ENCODE measurements around the gene HECTD4. TPM values are rescaled to one million over a fixed set of nuclear protein-coding genes. Genes with fewer than 3 reads are reported as not detected.

Gene HECTD4
- total and polyA plus RNA-seq, 9 of the 15 experiments (the other 6 are each of a cell fraction or from before 2014, with no cell fraction given), result 3.5 to 33.3 (median 13.5) TPM

GRCh38 chr12:112409064-112409905 is 27.1 kb upstream of the HECTD4 start, which contains the start of gene RPL6 (continued):
- peak in 1 of 2 experiments; percentile 18; a peak in 1 of 4 replicates for TF ChIP-seq ZNF639 (CRISPR knock-in tag; conservative IDR thresholded peaks at IDR 0.05 in 1 of 2, IDR thresholded peaks at IDR 0.05 in 1 of 2)
- TF ChIP-seq KLF1 (tag; IDR thresholded peaks at IDR 0.05), result no peak
- peak; percentile 73 for TF ChIP-seq TOE1 (IDR thresholded peaks at IDR 0.05; ENCODE audit: borderline replicate concordance)
- no peak for TF ChIP-seq TOE1 (CRISPR knock-in tag; IDR thresholded peaks at IDR 0.05; ENCODE audit: borderline replicate concordance, low read depth)
- TF ChIP-seq AFF1 (IDR thresholded peaks at IDR 0.05; ENCODE audit: low read depth in 1 of 2, partially characterized antibody in 2 of 2), result peak; percentile 78 to 92
- peak in 1 of 3 experiments; percentile 84; a peak in 2 of 6 replicates for TF ChIP-seq ZBTB11 (CRISPR knock-in tag; IDR thresholded peaks at IDR 0.05)
- TF ChIP-seq KDM5B (IDR thresholded peaks at IDR 0.05; ENCODE audit: insufficient replicate concordance, low read depth, low read length), result peak; percentile 96
- TF ChIP-seq HCFC1 (IDR thresholded peaks at IDR 0.05; ENCODE audit: low read depth, low read length), result peak; percentile 92
- no peak for TF ChIP-seq ZNF764 (CRISPR knock-in tag; IDR thresholded peaks at IDR 0.05; ENCODE audit: low read depth)
- peak; percentile 87 for TF ChIP-seq SPI1 (IDR thresholded peaks at IDR 0.05; ENCODE audit: borderline replicate concordance, low read depth, low read length)
- no peak for TF ChIP-seq ZNF146 (CRISPR knock-in tag; IDR thresholded peaks at IDR 0.05; ENCODE audit: unreplicated experiment)
- TF ChIP-seq THRAP3 (IDR thresholded peaks at IDR 0.05; ENCODE audit: borderline replicate concordance), result no peak
- no peak for TF ChIP-seq ZNF311 (CRISPR knock-in tag; IDR thresholded peaks at IDR 0.05)
- TF ChIP-seq, protein P1, sequence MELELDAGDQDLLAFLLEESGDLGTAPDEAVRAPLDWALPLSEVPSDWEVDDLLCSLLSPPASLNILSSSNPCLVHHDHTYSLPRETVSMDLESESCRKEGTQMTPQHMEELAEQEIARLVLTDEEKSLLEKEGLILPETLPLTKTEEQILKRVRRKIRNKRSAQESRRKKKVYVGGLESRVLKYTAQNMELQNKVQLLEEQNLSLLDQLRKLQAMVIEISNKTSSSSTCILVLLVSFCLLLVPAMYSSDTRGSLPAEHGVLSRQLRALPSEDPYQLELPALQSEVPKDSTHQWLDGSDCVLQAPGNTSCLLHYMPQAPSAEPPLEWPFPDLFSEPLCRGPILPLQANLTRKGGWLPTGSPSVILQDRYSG (tag; conservative IDR thresholded peaks at IDR 0.05; ENCODE audit: low read depth), result no peak

Measured in K562 (cell line).